OCI-LY1 (cell line): ENCODE results near the gene SPTY2D1.

ENCODE experiments used
- EZH2 ChIP-seq: fragments of 200-600 bp; sonication (generic), shearing (Covaris generic); IDR thresholded peaks from 2 replicates; pipeline ENCODE4 v1.8.0; 2017; ENCODE audit warnings: borderline replicate concordance, mixed run types, mild to moderate bottlenecking, antibody characterized with exemption, low read length, moderate library complexity, mixed read lengths
- TF ChIP-seq, protein P1 (sequence below): fragments of 200-600 bp; sonication (generic), shearing (Covaris generic); IDR thresholded peaks from 2 replicates; pipeline ENCODE4 v1.5.1; 2017; ENCODE audit warnings: mild to moderate bottlenecking, antibody characterized with exemption, low read length, moderate library complexity, mixed read lengths

DNA sequence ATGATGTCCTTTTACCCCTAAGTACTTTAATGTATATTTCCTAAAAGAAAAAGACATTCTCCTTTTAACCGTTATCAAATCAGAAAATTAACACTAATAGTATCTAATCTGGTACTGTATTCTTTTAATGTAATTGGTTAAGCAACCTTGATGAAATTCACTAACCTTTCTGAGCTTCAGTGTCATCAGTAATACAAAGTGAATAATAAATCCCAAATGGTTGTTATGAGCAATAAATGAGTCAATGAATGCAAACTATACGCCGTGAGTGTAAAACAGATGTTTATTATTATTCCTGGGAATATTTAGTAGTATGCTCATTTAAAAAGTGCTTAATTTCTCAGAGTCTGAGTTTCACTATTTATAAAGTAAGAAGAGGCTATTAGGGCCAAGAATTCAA is 67.1 kb downstream of the SPTY2D1 start:
- TF ChIP-seq, protein P1, sequence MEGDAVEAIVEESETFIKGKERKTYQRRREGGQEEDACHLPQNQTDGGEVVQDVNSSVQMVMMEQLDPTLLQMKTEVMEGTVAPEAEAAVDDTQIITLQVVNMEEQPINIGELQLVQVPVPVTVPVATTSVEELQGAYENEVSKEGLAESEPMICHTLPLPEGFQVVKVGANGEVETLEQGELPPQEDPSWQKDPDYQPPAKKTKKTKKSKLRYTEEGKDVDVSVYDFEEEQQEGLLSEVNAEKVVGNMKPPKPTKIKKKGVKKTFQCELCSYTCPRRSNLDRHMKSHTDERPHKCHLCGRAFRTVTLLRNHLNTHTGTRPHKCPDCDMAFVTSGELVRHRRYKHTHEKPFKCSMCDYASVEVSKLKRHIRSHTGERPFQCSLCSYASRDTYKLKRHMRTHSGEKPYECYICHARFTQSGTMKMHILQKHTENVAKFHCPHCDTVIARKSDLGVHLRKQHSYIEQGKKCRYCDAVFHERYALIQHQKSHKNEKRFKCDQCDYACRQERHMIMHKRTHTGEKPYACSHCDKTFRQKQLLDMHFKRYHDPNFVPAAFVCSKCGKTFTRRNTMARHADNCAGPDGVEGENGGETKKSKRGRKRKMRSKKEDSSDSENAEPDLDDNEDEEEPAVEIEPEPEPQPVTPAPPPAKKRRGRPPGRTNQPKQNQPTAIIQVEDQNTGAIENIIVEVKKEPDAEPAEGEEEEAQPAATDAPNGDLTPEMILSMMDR, result no peak
- no peak for TF ChIP-seq EZH2
